ENCODE results near the gene FERMT3.
A peak's percentile ranks its signal among the peaks of the same experiment; 100 is the strongest.

FERMT3 gene

GRCh38 chr11:64219354-64219684 lies 12.8 kb downstream of the FERMT3 start:
- DNase-seq (ENCODE audit: low spot score), result no peak
- FAIRE-seq, result no peak

GRCh38 chr11:64219755-64220154 lies 13.2 kb downstream of the FERMT3 start:
- FAIRE-seq (no peak), DNase-seq (ENCODE audit: low spot score) (no peak)

GRCh38 chr11:64220271-64220670 lies 13.8 kb downstream of the FERMT3 start:
- DNase-seq (ENCODE audit: low spot score) (no peak), FAIRE-seq (no peak)

GRCh38 chr11:64220798-64221197 lies 14.3 kb downstream of the FERMT3 start:
- no peak for FAIRE-seq
- DNase-seq (ENCODE audit: low spot score), result no peak

- DNase-seq (ENCODE audit: low spot score), result no peak
- no peak for FAIRE-seq
These were observed 16.1 kb downstream of the FERMT3 start for GRCh38 chr11:64222651-64223000.

- DNase-seq (ENCODE audit: low spot score) (no peak), FAIRE-seq (no peak)
These were observed 16.6 kb downstream of the FERMT3 start for GRCh38 chr11:64223001-64223651.

GRCh38 chr11:64224151-64224890 lies 17.8 kb downstream of the FERMT3 start:
- no peak for DNase-seq (ENCODE audit: low spot score)
- no peak for FAIRE-seq

- FAIRE-seq (no peak), DNase-seq (ENCODE audit: low spot score) (no peak)
These were observed 18.5 kb downstream of the FERMT3 start for GRCh38 chr11:64224891-64225607.

GRCh38 chr11:64225608-64226506 lies 19.3 kb downstream of the FERMT3 start, which contains the start of the genes NUDT22 and TRPT1:
Gene NUDT22 (plus strand): TSS chr11:64226274. CDS start chr11:64226653, 379 bp downstream.
Gene TRPT1 (minus strand): TSS chr11:64226186. CDS start chr11:64225860, 326 bp downstream.
- FAIRE-seq (no peak), DNase-seq (ENCODE audit: low spot score) (peak; percentile 96)

GRCh38 chr11:64226507-64227051 lies 20.1 kb downstream of the FERMT3 start:
- FAIRE-seq, result no peak
- DNase-seq (ENCODE audit: low spot score), result peak; percentile 45

- no peak for FAIRE-seq
- DNase-seq (ENCODE audit: low spot score), result no peak
These were observed 21.0 kb downstream of the FERMT3 start for GRCh38 chr11:64227405-64227956.

GRCh38 chr11:64229090-64229743 lies 22.7 kb downstream of the FERMT3 start:
- DNase-seq (ENCODE audit: low spot score) (no peak), FAIRE-seq (no peak)

GRCh38 chr11:64229744-64230170 lies 23.2 kb downstream of the FERMT3 start:
- FAIRE-seq (no peak), DNase-seq (ENCODE audit: low spot score) (no peak)

- FAIRE-seq (no peak), DNase-seq (ENCODE audit: low spot score) (peak; percentile 90)
These were observed 23.9 kb downstream of the FERMT3 start, which contains the start of gene DNAJC4 for GRCh38 chr11:64230171-64230984. Gene DNAJC4 (plus strand): TSS chr11:64230548. CDS start chr11:64230855, 307 bp downstream.

GRCh38 chr11:64230985-64231365 lies 24.5 kb downstream of the FERMT3 start:
- DNase-seq (ENCODE audit: low spot score) (no peak), FAIRE-seq (no peak)

- FAIRE-seq (no peak), DNase-seq (ENCODE audit: low spot score) (no peak)
These were observed 25.0 kb downstream of the FERMT3 start for GRCh38 chr11:64231546-64231945.

- no peak for FAIRE-seq
- DNase-seq (ENCODE audit: low spot score), result no peak
These were observed 25.9 kb downstream of the FERMT3 start for GRCh38 chr11:64232182-64232966.

GRCh38 chr11:64232967-64233315 lies 26.4 kb downstream of the FERMT3 start:
- FAIRE-seq, result no peak

More at GRCh38 chr11:64232967-64233315, 26.4 kb downstream of the FERMT3 start:
- DNase-seq (ENCODE audit: low spot score), result no peak

Data from urothelium cell line (cell line).